Kidney capillary endothelial cell (primary cell): ENCODE results near the gene TMPRSS4.

Source experiments
- DNase-seq: peaks from one replicate; pipeline ENCODE4 v3.0.0-alpha.2; 2018; ENCODE audit warnings: low spot score

TMPRSS4 gene

GRCh38 chr11:118136341-118136740 lies 59.5 kb downstream of the TMPRSS4 start:
- DNase-seq: no peak

- DNase-seq: no peak
Observed at GRCh38 chr11:118136801-118137200, 59.9 kb downstream of the TMPRSS4 start.

GRCh38 chr11:118138839-118139420 lies 62.1 kb downstream of the TMPRSS4 start:
- DNase-seq: no peak

GRCh38 chr11:118139578-118139977 lies 62.7 kb downstream of the TMPRSS4 start:
- DNase-seq: no peak

- DNase-seq: no peak
Observed at GRCh38 chr11:118142081-118142480, 65.2 kb downstream of the TMPRSS4 start.

GRCh38 chr11:118142809-118143208 lies 65.9 kb downstream of the TMPRSS4 start:
- no peak for DNase-seq

- DNase-seq: no peak
Observed at GRCh38 chr11:118143661-118144185, 66.8 kb downstream of the TMPRSS4 start.

- no peak for DNase-seq
Observed at GRCh38 chr11:118144301-118145268, 67.7 kb downstream of the TMPRSS4 start.

- peak; percentile 75 for DNase-seq
Observed at GRCh38 chr11:118145285-118146227, 68.7 kb downstream of the TMPRSS4 start.

- no peak for DNase-seq
Observed at GRCh38 chr11:118146554-118146953, 69.7 kb downstream of the TMPRSS4 start.

GRCh38 chr11:118147502-118147901 lies 70.6 kb downstream of the TMPRSS4 start:
- DNase-seq: no peak

GRCh38 chr11:118148240-118148639 lies 71.4 kb downstream of the TMPRSS4 start:
- DNase-seq: no peak

GRCh38 chr11:118148856-118149255 lies 72.0 kb downstream of the TMPRSS4 start:
- no peak for DNase-seq

- DNase-seq: no peak
Observed at GRCh38 chr11:118149493-118149892, 72.6 kb downstream of the TMPRSS4 start.

- DNase-seq: no peak
Observed at GRCh38 chr11:118151431-118151830, 74.6 kb downstream of the TMPRSS4 start.

- DNase-seq: no peak
Observed at GRCh38 chr11:118152020-118152551, 75.2 kb downstream of the TMPRSS4 start.

GRCh38 chr11:118152552-118153471 lies 75.9 kb downstream of the TMPRSS4 start, which contains the start of gene SCN4B:
Gene SCN4B (minus strand): TSS chr11:118152823. CDS start chr11:118152673, 150 bp downstream.
- DNase-seq: peak; percentile 24

- DNase-seq: no peak
Observed at GRCh38 chr11:118153516-118153915, 76.6 kb downstream of the TMPRSS4 start.

- DNase-seq: no peak
Observed at GRCh38 chr11:118153976-118154375, 77.1 kb downstream of the TMPRSS4 start.

- no peak for DNase-seq
Observed at GRCh38 chr11:118154641-118155040, 77.8 kb downstream of the TMPRSS4 start.
